ENCODE measurements around the gene NFATC4. TPM values are rescaled to one million over a fixed set of nuclear protein-coding genes. Genes with fewer than 3 reads are reported as not detected.

Gene NFATC4
- total RNA-seq, 1 experiment from 2014 or later: 60.7 TPM

DNA sequence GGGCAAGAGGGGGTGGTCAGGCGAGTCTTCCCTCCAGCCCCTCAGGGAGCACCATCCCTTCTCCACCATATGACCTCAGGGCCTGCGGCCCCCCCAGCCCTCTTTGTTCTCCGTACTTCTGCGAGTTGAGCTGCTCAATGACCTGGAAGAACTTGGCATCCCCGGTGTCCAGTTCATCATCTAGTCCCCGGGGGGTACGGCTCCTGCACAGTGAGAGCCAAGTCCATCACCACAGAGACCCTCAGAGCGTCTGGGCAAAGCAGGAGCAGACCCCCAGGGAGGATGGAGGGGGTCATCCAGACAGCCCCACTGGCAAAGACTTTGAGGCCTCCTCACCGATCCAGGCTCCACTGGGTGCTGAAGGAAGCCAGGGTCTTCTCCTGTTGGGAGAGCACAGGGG, 42.0 kb upstream of the NFATC4 start (continued):
- TF ChIP-seq, protein P1, sequence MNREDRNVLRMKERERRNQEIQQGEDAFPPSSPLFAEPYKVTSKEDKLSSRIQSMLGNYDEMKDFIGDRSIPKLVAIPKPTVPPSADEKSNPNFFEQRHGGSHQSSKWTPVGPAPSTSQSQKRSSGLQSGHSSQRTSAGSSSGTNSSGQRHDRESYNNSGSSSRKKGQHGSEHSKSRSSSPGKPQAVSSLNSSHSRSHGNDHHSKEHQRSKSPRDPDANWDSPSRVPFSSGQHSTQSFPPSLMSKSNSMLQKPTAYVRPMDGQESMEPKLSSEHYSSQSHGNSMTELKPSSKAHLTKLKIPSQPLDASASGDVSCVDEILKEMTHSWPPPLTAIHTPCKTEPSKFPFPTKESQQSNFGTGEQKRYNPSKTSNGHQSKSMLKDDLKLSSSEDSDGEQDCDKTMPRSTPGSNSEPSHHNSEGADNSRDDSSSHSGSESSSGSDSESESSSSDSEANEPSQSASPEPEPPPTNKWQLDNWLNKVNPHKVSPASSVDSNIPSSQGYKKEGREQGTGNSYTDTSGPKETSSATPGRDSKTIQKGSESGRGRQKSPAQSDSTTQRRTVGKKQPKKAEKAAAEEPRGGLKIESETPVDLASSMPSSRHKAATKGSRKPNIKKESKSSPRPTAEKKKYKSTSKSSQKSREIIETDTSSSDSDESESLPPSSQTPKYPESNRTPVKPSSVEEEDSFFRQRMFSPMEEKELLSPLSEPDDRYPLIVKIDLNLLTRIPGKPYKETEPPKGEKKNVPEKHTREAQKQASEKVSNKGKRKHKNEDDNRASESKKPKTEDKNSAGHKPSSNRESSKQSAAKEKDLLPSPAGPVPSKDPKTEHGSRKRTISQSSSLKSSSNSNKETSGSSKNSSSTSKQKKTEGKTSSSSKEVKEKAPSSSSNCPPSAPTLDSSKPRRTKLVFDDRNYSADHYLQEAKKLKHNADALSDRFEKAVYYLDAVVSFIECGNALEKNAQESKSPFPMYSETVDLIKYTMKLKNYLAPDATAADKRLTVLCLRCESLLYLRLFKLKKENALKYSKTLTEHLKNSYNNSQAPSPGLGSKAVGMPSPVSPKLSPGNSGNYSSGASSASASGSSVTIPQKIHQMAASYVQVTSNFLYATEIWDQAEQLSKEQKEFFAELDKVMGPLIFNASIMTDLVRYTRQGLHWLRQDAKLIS (CRISPR knock-in tag; IDR thresholded peaks at IDR 0.05; ENCODE audit: borderline replicate concordance): no peak
- TF ChIP-seq MYBL2 (CRISPR knock-in tag; IDR thresholded peaks at IDR 0.05) (no peak), GABPB1 (CRISPR knock-in tag; IDR thresholded peaks at IDR 0.05) (no peak), NR1H2 (CRISPR knock-in tag; IDR thresholded peaks at IDR 0.05) (no peak), JUN (CRISPR knock-in tag; IDR thresholded peaks at IDR 0.05) (no peak)
- TF ChIP-seq, protein P2, sequence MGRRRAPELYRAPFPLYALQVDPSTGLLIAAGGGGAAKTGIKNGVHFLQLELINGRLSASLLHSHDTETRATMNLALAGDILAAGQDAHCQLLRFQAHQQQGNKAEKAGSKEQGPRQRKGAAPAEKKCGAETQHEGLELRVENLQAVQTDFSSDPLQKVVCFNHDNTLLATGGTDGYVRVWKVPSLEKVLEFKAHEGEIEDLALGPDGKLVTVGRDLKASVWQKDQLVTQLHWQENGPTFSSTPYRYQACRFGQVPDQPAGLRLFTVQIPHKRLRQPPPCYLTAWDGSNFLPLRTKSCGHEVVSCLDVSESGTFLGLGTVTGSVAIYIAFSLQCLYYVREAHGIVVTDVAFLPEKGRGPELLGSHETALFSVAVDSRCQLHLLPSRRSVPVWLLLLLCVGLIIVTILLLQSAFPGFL (CRISPR knock-in tag; IDR thresholded peaks at IDR 0.05; ENCODE audit: borderline replicate concordance): no peak
- TF ChIP-seq, protein P3, sequence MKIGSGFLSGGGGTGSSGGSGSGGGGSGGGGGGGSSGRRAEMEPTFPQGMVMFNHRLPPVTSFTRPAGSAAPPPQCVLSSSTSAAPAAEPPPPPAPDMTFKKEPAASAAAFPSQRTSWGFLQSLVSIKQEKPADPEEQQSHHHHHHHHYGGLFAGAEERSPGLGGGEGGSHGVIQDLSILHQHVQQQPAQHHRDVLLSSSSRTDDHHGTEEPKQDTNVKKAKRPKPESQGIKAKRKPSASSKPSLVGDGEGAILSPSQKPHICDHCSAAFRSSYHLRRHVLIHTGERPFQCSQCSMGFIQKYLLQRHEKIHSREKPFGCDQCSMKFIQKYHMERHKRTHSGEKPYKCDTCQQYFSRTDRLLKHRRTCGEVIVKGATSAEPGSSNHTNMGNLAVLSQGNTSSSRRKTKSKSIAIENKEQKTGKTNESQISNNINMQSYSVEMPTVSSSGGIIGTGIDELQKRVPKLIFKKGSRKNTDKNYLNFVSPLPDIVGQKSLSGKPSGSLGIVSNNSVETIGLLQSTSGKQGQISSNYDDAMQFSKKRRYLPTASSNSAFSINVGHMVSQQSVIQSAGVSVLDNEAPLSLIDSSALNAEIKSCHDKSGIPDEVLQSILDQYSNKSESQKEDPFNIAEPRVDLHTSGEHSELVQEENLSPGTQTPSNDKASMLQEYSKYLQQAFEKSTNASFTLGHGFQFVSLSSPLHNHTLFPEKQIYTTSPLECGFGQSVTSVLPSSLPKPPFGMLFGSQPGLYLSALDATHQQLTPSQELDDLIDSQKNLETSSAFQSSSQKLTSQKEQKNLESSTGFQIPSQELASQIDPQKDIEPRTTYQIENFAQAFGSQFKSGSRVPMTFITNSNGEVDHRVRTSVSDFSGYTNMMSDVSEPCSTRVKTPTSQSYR (CRISPR knock-in tag; IDR thresholded peaks at IDR 0.05): no peak

DNA sequence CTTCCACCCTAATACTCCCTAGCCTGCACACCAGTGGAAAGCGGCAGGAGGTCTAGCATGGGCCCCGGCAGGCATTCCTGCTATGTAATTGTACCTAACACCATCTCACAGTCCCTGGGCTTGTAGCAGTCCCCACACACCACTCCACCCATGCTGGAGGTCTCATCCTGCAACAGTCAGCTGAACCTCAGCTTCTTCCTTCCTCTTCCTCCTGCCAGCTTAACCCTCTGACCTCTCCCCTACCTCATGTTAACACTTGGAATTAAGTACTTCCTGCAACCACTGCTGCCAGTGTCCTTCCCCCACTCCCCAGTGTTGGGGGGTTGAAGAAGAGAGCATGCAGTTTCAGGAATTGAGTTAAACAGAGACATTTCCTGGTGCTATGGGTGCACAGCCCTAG, 40.7 kb upstream of the NFATC4 start:
- DNase-seq (ENCODE audit: low spot score) (no peak), ATAC-seq (no peak)
- CTCF ChIA-PET: interaction anchor here (0.8 to 17.1 kb wide), 9 partner anchors 9 to 131 kb away, joined by 3 to 518 read pairs (median 6); partner anchors contain the start of genes CBLN3, KHNYN, LTB4R2 and RIPK3
- POLR2A ChIA-PET: interaction anchor here (0.6 kb wide), 1 partner anchor 132 kb away, joined by 9 read pairs; the partner anchor contains the start of gene TM9SF1
- H3K4me1 Mint-ChIP-seq: peaks cover 4% of the 10 kb centered on the region
- H3K36me3 Mint-ChIP-seq: no peaks in the 10 kb centered on the region
- peaks cover 81% of the 10 kb centered on the region for H3K27me3 Mint-ChIP-seq (ENCODE audit: low read depth)
- no peak overlapping the region for H3K4me3 Mint-ChIP-seq
- H3K9me3 Mint-ChIP-seq: no peaks in the 10 kb centered on the region
- H3K27ac Mint-ChIP-seq: no peak overlapping the region
- TF ChIP-seq JAZF1 (CRISPR knock-in tag; IDR thresholded peaks at IDR 0.05) (no peak), TCF7 (CRISPR knock-in tag; IDR thresholded peaks at IDR 0.05; ENCODE audit: low read depth) (no peak), PRRX2 (CRISPR knock-in tag; IDR thresholded peaks at IDR 0.05) (no peak), KAT7 (CRISPR knock-in tag; IDR thresholded peaks at IDR 0.05; ENCODE audit: borderline replicate concordance) (no peak)
- TF ChIP-seq, protein P4, sequence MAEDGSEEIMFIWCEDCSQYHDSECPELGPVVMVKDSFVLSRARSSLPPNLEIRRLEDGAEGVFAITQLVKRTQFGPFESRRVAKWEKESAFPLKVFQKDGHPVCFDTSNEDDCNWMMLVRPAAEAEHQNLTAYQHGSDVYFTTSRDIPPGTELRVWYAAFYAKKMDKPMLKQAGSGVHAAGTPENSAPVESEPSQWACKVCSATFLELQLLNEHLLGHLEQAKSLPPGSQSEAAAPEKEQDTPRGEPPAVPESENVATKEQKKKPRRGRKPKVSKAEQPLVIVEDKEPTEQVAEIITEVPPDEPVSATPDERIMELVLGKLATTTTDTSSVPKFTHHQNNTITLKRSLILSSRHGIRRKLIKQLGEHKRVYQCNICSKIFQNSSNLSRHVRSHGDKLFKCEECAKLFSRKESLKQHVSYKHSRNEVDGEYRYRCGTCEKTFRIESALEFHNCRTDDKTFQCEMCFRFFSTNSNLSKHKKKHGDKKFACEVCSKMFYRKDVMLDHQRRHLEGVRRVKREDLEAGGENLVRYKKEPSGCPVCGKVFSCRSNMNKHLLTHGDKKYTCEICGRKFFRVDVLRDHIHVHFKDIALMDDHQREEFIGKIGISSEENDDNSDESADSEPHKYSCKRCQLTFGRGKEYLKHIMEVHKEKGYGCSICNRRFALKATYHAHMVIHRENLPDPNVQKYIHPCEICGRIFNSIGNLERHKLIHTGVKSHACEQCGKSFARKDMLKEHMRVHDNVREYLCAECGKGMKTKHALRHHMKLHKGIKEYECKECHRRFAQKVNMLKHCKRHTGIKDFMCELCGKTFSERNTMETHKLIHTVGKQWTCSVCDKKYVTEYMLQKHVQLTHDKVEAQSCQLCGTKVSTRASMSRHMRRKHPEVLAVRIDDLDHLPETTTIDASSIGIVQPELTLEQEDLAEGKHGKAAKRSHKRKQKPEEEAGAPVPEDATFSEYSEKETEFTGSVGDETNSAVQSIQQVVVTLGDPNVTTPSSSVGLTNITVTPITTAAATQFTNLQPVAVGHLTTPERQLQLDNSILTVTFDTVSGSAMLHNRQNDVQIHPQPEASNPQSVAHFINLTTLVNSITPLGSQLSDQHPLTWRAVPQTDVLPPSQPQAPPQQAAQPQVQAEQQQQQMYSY (CRISPR knock-in tag; IDR thresholded peaks at IDR 0.05): no peak
- TF ChIP-seq, protein P5, sequence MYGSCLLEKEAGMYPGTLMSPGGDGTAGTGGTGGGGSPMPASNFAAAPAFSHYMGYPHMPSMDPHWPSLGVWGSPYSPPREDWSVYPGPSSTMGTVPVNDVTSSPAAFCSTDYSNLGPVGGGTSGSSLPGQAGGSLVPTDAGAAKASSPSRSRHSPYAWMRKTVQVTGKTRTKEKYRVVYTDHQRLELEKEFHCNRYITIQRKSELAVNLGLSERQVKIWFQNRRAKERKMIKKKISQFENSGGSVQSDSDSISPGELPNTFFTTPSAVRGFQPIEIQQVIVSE (CRISPR knock-in tag; IDR thresholded peaks at IDR 0.05; ENCODE audit: borderline replicate concordance): no peak
- TF ChIP-seq, protein P6, sequence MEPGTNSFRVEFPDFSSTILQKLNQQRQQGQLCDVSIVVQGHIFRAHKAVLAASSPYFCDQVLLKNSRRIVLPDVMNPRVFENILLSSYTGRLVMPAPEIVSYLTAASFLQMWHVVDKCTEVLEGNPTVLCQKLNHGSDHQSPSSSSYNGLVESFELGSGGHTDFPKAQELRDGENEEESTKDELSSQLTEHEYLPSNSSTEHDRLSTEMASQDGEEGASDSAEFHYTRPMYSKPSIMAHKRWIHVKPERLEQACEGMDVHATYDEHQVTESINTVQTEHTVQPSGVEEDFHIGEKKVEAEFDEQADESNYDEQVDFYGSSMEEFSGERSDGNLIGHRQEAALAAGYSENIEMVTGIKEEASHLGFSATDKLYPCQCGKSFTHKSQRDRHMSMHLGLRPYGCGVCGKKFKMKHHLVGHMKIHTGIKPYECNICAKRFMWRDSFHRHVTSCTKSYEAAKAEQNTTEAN (CRISPR knock-in tag; IDR thresholded peaks at IDR 0.05): no peak
- TF ChIP-seq, protein P7, sequence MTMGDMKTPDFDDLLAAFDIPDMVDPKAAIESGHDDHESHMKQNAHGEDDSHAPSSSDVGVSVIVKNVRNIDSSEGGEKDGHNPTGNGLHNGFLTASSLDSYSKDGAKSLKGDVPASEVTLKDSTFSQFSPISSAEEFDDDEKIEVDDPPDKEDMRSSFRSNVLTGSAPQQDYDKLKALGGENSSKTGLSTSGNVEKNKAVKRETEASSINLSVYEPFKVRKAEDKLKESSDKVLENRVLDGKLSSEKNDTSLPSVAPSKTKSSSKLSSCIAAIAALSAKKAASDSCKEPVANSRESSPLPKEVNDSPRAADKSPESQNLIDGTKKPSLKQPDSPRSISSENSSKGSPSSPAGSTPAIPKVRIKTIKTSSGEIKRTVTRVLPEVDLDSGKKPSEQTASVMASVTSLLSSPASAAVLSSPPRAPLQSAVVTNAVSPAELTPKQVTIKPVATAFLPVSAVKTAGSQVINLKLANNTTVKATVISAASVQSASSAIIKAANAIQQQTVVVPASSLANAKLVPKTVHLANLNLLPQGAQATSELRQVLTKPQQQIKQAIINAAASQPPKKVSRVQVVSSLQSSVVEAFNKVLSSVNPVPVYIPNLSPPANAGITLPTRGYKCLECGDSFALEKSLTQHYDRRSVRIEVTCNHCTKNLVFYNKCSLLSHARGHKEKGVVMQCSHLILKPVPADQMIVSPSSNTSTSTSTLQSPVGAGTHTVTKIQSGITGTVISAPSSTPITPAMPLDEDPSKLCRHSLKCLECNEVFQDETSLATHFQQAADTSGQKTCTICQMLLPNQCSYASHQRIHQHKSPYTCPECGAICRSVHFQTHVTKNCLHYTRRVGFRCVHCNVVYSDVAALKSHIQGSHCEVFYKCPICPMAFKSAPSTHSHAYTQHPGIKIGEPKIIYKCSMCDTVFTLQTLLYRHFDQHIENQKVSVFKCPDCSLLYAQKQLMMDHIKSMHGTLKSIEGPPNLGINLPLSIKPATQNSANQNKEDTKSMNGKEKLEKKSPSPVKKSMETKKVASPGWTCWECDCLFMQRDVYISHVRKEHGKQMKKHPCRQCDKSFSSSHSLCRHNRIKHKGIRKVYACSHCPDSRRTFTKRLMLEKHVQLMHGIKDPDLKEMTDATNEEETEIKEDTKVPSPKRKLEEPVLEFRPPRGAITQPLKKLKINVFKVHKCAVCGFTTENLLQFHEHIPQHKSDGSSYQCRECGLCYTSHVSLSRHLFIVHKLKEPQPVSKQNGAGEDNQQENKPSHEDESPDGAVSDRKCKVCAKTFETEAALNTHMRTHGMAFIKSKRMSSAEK (CRISPR knock-in tag; IDR thresholded peaks at IDR 0.05; ENCODE audit: borderline replicate concordance): no peak
- TF ChIP-seq, protein P8, sequence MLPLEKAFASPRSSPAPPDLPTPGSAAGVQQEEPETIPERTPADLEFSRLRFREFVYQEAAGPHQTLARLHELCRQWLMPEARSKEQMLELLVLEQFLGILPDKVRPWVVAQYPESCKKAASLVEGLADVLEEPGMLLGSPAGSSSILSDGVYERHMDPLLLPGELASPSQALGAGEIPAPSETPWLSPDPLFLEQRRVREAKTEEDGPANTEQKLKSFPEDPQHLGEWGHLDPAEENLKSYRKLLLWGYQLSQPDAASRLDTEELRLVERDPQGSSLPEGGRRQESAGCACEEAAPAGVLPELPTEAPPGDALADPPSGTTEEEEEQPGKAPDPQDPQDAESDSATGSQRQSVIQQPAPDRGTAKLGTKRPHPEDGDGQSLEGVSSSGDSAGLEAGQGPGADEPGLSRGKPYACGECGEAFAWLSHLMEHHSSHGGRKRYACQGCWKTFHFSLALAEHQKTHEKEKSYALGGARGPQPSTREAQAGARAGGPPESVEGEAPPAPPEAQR (CRISPR knock-in tag; IDR thresholded peaks at IDR 0.05): no peak
